ENCODE measurements around the gene ZNF570. TPM values are rescaled to one million over a fixed set of nuclear protein-coding genes. Genes with fewer than 3 reads are reported as not detected.

ZNF570 gene
- total and polyA plus RNA-seq, 2 of the 13 experiments (the other 11 are each of a cell fraction or from before 2014, with no cell fraction given), result 1.0 to 4.4 TPM

GRCh38 chr19:37468961-37469777 lies at the start of gene ZNF570 (continued):
- TF ChIP-seq ZUFSP (CRISPR knock-in tag; IDR thresholded peaks at IDR 0.05; ENCODE audit: borderline replicate concordance) (no peak), NCOA2 (CRISPR knock-in tag; IDR thresholded peaks at IDR 0.05) (0 out of 2 replicates have a peak, but pooled peaks have one; percentile 31), ZNF652 (CRISPR knock-in tag; IDR thresholded peaks at IDR 0.05; ENCODE audit: borderline replicate concordance, low read depth) (no peak; the same call in 1 of the 2 replicates), ZNF607 (CRISPR knock-in tag; IDR thresholded peaks at IDR 0.05; ENCODE audit: borderline replicate concordance) (0 out of 2 replicates have a peak, but pooled peaks have one; percentile 64), HCFC1 (IDR thresholded peaks at IDR 0.05; ENCODE audit: low read depth, low read length) (peak; percentile 91), XBP1 (CRISPR knock-in tag; IDR thresholded peaks at IDR 0.05) (0 out of 2 replicates have a peak, but pooled peaks have one; percentile 33), ZNF333 (CRISPR knock-in tag; IDR thresholded peaks at IDR 0.05; ENCODE audit: borderline replicate concordance) (peak; percentile 77), ZNF329 (CRISPR knock-in tag; IDR thresholded peaks at IDR 0.05; ENCODE audit: low read depth) (0 out of 2 replicates have a peak, but pooled peaks have one; percentile 28), ZBTB42 (CRISPR knock-in tag; IDR thresholded peaks at IDR 0.05) (no peak), ZNF484 (CRISPR knock-in tag; IDR thresholded peaks at IDR 0.05; ENCODE audit: borderline replicate concordance, low read depth) (no peak), ZFX (CRISPR knock-in tag; IDR thresholded peaks at IDR 0.05; ENCODE audit: low read depth) (peak; percentile 85), ZNF646 (CRISPR knock-in tag; IDR thresholded peaks at IDR 0.05) (no peak), ZNF350 (CRISPR knock-in tag; IDR thresholded peaks at IDR 0.05; ENCODE audit: borderline replicate concordance, low read depth) (peak; percentile 80), TBP (CRISPR knock-in tag; IDR thresholded peaks at IDR 0.05) (no peak), TEAD3 (CRISPR knock-in tag; optimal IDR thresholded peaks at IDR 0.05; ENCODE audit: borderline replicate concordance) (peak; percentile 53), MEIS1 (CRISPR knock-in tag; IDR thresholded peaks at IDR 0.05; ENCODE audit: borderline replicate concordance) (peak; percentile 67; the same call in 1 of the 2 replicates), FOXM1 (CRISPR knock-in tag; IDR thresholded peaks at IDR 0.05) (no peak), AKAP8 (CRISPR knock-in tag; IDR thresholded peaks at IDR 0.05) (no peak), ZNF777 (CRISPR knock-in tag; IDR thresholded peaks at IDR 0.05) (peak; percentile 56; the same call in 1 of the 2 replicates), YEATS2 (CRISPR knock-in tag; IDR thresholded peaks at IDR 0.05; ENCODE audit: borderline replicate concordance) (no peak; the same call in 1 of the 2 replicates)
